Measurements from ENCODE around the gene SATB2.

Gene SATB2

GRCh38 chr2:199465988-199466691, 8.4 kb upstream of the SATB2 start:
- DNase-seq (ENCODE audit: low read depth in 2 of 2), result no peak

GRCh38 chr2:199465390-199465789, 7.7 kb upstream of the SATB2 start:
- no peak for DNase-seq (ENCODE audit: low read depth in 2 of 2)

GRCh38 chr2:199464606-199465352, 7.0 kb upstream of the SATB2 start:
- no peak for DNase-seq (ENCODE audit: low read depth in 2 of 2)

GRCh38 chr2:199463708-199464605, 6.2 kb upstream of the SATB2 start:
- DNase-seq (ENCODE audit: low read depth in 2 of 2), result no peak

GRCh38 chr2:199462956-199463692, 5.4 kb upstream of the SATB2 start:
- no peak for DNase-seq (ENCODE audit: low read depth in 2 of 2)

GRCh38 chr2:199462347-199462955, 4.7 kb upstream of the SATB2 start:
- no peak for DNase-seq (ENCODE audit: low read depth in 2 of 2)

GRCh38 chr2:199461711-199462346, 4.1 kb upstream of the SATB2 start:
- DNase-seq (ENCODE audit: low read depth in 2 of 2), result no peak

- no peak for DNase-seq (ENCODE audit: low read depth in 2 of 2)
These were observed 3.3 kb upstream of the SATB2 start for GRCh38 chr2:199460846-199461710.

GRCh38 chr2:199460101-199460671, 2.4 kb upstream of the SATB2 start:
- no peak for DNase-seq (ENCODE audit: low read depth in 2 of 2)

GRCh38 chr2:199459286-199460100, 1.8 kb upstream of the SATB2 start:
- DNase-seq (ENCODE audit: low read depth in 2 of 2), result no peak

GRCh38 chr2:199458806-199459285, 1.1 kb upstream of the SATB2 start:
- DNase-seq (ENCODE audit: low read depth in 2 of 2), result no peak

GRCh38 chr2:199458009-199458805, 468 bp upstream of the SATB2 start:
- DNase-seq (ENCODE audit: low read depth in 2 of 2), result no peak

- DNase-seq (ENCODE audit: low read depth in 2 of 2), result no peak
These were observed 1.2 kb downstream of the SATB2 start for GRCh38 chr2:199456383-199457146.

- DNase-seq (ENCODE audit: low read depth in 2 of 2), result no peak
These were observed 2.0 kb downstream of the SATB2 start for GRCh38 chr2:199455545-199456382.

GRCh38 chr2:199455210-199455544, 2.6 kb downstream of the SATB2 start:
- DNase-seq (ENCODE audit: low read depth in 2 of 2), result no peak

GRCh38 chr2:199452991-199453379, 4.8 kb downstream of the SATB2 start:
- no peak for DNase-seq (ENCODE audit: low read depth in 2 of 2)
